HG02885 (cell line): Measurements from ENCODE around the gene ZFYVE27.

Experiments
- ATAC-seq: cut with Tn5 transposase; IDR thresholded peaks from one replicate; pipeline ENCODE4 v1.9.1; 2021; ENCODE audit warnings: mild to moderate bottlenecking; ENCODE audit not compliant: unreplicated experiment, poor library complexity

ZFYVE27 gene

GRCh38 chr10:97766996-97767924 is 30.3 kb downstream of the ZFYVE27 start:
- no peak for ATAC-seq

- ATAC-seq: no peak
These were observed 31.7 kb downstream of the ZFYVE27 start for GRCh38 chr10:97768322-97769315.

GRCh38 chr10:97770255-97770654 is 33.3 kb downstream of the ZFYVE27 start:
- no peak for ATAC-seq

GRCh38 chr10:97771055-97771891 is 34.3 kb downstream of the ZFYVE27 start:
- no peak for ATAC-seq

- no peak for ATAC-seq
These were observed 35.2 kb downstream of the ZFYVE27 start, which contains the start of gene SFRP5 for GRCh38 chr10:97771913-97772823. SFRP5 (minus strand) TSS chr10:97771999; CDS start chr10:97771833, 166 bp downstream.

GRCh38 chr10:97773096-97773495 is 36.2 kb downstream of the ZFYVE27 start:
- no peak for ATAC-seq

- no peak for ATAC-seq
These were observed 37.9 kb downstream of the ZFYVE27 start for GRCh38 chr10:97774811-97775294.

- ATAC-seq: no peak
These were observed 40.2 kb downstream of the ZFYVE27 start for GRCh38 chr10:97777143-97777542.

- no peak for ATAC-seq
These were observed 41.7 kb downstream of the ZFYVE27 start for GRCh38 chr10:97778452-97779302.

GRCh38 chr10:97779492-97779891 is 42.6 kb downstream of the ZFYVE27 start:
- ATAC-seq: no peak

GRCh38 chr10:97779975-97780374 is 43.0 kb downstream of the ZFYVE27 start:
- no peak for ATAC-seq

GRCh38 chr10:97780841-97781617 is 44.1 kb downstream of the ZFYVE27 start:
- no peak for ATAC-seq

- no peak for ATAC-seq
These were observed 44.8 kb downstream of the ZFYVE27 start for GRCh38 chr10:97781618-97782331.

GRCh38 chr10:97782455-97783228 is 45.7 kb downstream of the ZFYVE27 start:
- ATAC-seq: no peak

- no peak for ATAC-seq
These were observed 47.4 kb downstream of the ZFYVE27 start for GRCh38 chr10:97784200-97784810.
